GM10266 (cell line): ENCODE data around the gene LCLAT1.

Experiments
- DNase-seq: peaks from one replicate; pipeline ENCODE4 v3.0.0; 2012; ENCODE audit errors: extremely low spot score
- TF ChIP-seq, protein P1 (sequence below): IDR thresholded peaks from 2 replicates; pipeline ENCODE4 v1.5.1; 2012; ENCODE audit warnings: mild to moderate bottlenecking, low read depth; ENCODE audit not compliant: control insufficient read depth, insufficient read depth; ENCODE audit errors: missing control alignments

LCLAT1 gene

DNA sequence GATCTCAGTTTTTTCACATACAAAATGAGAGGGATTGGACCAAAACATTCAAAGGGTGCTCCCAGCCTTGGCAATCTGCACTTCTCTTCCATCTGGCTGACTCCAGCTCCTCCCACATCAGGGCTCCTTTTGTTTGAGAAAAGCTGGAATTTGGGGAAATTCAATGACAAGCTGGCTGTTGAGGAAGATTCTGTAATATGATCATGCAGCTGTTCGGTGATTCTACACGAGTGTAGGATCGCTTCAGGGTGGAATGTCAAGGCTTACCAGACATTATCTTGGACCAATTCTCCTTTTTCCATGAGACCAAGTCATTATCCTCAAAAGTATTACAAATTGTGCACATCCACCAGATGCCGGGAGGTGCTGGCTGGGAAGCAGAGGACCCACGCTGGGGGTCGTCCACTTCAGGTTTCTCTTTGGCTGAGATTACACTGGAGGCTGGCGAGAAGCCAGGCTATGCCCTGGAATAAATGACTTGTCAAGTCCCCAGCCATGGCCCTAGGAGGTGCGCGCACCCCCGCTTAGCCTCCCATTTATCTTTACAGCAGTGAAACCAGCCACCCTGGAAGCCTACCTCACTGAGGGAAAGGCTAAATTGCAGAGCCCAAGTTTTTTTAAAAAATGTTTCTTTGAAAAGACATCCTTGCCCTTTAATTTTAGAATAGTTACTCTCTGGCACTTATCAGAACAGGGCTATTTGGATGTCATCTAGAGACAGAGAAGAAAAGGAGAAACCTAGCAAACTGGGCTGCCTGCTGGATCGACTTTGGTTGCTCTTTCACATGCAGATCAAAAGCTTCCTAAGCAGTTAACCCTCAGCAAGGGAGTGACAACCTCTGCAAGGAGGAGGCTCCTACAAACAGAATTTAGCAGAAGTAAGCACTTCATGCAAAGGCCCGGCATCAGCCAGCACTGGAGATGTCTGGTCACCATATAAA is 42.5 kb upstream of the LCLAT1 start:
- no peak for DNase-seq
- TF ChIP-seq, protein P1, sequence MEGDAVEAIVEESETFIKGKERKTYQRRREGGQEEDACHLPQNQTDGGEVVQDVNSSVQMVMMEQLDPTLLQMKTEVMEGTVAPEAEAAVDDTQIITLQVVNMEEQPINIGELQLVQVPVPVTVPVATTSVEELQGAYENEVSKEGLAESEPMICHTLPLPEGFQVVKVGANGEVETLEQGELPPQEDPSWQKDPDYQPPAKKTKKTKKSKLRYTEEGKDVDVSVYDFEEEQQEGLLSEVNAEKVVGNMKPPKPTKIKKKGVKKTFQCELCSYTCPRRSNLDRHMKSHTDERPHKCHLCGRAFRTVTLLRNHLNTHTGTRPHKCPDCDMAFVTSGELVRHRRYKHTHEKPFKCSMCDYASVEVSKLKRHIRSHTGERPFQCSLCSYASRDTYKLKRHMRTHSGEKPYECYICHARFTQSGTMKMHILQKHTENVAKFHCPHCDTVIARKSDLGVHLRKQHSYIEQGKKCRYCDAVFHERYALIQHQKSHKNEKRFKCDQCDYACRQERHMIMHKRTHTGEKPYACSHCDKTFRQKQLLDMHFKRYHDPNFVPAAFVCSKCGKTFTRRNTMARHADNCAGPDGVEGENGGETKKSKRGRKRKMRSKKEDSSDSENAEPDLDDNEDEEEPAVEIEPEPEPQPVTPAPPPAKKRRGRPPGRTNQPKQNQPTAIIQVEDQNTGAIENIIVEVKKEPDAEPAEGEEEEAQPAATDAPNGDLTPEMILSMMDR = no peak

DNA sequence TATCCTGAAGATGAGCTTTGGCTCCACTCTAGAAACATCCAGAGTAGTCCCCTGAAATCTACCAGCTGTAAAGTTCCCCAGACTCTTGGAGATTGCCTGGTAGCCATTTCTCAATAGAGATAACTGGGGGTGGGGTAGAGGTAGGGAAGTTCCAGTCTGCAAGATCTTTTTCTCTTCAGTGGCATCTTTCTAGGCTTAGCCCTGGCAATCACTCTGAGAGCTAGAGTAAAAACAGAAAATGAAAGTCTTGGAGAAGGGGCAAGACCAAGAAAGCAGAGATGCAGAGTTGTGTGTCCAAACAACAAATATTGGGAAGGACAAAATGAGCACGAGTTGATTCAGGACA is 41.8 kb upstream of the LCLAT1 start:
- TF ChIP-seq, protein P1 = no peak
- no peak for DNase-seq

DNA sequence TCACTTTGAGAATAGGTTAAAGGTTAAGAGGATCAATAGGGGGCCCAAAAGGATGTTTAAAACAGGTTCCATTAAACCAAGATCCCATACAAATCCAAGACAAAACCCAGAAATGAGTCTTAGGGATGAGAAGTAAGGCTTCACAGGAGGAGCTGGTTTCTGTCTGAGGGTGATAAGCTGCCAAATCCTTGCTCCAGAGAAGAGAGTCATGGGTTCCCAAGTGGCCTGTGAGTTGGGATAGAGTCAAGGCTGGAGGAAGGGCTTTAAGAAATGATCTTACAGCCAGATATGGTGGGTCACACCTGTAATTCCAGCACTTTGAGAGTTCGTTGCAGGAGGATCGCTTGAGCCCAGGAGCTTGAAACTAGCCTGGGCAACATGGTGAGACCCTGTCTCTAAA is 40.2 kb upstream of the LCLAT1 start:
- TF ChIP-seq, protein P1 = no peak
- no peak for DNase-seq

DNA sequence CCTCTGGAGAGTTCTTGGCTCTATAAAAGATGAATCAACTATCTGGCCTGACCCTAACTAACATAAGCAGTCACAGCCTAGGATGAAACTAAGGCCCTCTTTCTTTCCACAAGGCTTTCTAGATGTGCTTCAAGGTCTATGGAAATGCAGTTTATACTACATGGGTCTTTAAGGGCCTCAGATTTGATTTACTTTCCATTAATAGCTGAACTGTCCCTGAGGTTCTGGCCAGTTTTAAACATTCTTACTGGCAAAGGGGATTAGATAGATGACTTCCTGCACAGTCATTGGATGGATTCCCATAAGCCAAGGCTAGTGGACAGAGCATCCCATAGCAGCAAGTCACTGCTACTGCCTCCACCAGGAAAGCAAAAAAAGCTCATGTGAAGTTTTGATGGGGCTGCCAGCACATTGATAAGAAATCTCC is 38.1 kb upstream of the LCLAT1 start:
- DNase-seq = no peak

DNA sequence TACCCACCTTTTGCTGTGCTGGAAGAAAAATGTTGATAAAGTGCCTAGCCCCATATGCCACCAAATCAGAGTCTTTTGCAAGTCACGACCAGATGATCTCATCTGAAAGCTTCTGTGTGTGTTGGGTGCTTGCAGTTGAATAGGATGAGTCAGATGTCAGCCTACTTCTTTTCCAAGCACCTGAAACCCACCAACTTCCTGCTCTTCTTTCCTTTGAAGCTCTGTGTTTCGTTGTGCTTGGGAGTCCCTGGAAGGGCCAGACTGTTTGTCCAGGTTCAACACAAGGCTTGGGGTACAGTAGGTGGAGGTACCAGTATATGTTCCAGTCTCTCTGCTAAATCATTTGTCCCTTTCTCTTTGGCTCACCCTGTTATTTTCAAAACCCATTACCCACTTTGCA is 36.8 kb upstream of the LCLAT1 start:
- TF ChIP-seq, protein P1 = no peak
- DNase-seq = no peak

More for the DNA sequence above, 38.1 kb upstream of the LCLAT1 start:
- TF ChIP-seq, protein P1 = no peak

DNA sequence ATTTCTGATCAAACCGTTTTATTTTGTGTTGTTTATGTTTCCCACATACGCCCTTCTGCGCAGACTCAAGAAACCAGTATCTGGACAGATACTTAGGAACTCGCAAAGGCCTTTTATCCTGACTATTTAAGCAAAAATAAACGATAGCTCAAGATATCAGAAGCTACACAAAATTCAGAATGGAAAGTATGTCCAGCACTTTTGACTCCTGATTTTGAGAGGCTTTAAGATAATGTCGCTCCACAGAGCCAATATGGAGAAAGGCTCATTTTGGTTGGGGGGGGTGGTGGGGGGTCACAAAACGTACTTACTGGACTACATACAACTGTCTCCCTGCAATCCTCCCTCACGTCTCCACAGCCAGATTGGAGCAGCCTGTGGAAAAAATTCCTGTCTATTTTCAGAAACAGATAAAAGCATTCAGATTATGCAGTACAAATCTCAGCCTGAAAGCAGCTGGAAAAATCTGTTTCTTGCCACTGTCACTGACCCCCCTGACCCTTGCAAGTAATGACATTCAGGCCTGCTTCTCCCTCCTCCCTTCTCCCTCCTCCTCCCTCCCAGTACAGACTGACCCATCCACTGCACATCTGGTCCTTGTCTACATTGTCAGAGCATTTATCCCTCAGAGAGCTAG is 34.9 kb upstream of the LCLAT1 start:
- no peak for DNase-seq
- TF ChIP-seq, protein P1 = no peak
